GM12875 (cell line): ENCODE results near the gene MYOM3.

Experiments used
- H3K4me3 ChIP-seq: one replicate; pipeline ENCODE4 v1.5.1; 2011; ENCODE audit warnings: low read depth, low read length, control low read depth
- TF ChIP-seq, protein P1 (sequence below): IDR thresholded peaks from 2 replicates; pipeline ENCODE4 v1.5.1; 2011; ENCODE audit warnings: low read depth, mild to moderate bottlenecking, control low read depth, inconsistent platforms, low read length, moderate library complexity, borderline replicate concordance; ENCODE audit not compliant: insufficient read depth

MYOM3 gene

DNA sequence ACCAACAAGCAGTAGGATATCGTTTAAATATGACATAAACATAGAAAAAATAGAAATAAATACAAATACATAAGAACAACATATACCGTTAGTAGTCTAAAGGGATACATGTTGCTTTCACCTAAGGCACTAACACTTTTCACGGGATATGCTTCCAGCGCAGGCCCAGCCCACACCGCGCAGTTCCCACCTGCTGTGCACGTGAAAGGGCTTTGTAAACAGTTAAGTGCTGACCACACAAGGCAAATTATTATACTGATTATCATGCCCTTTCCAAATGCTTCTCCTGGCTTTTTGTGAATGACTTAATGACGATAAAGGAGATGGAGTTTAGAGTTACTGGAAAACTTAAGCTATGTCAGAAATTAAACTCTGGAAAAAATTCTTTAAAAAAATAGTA lies 42.3 kb upstream of the MYOM3 start:
- TF ChIP-seq, protein P1, sequence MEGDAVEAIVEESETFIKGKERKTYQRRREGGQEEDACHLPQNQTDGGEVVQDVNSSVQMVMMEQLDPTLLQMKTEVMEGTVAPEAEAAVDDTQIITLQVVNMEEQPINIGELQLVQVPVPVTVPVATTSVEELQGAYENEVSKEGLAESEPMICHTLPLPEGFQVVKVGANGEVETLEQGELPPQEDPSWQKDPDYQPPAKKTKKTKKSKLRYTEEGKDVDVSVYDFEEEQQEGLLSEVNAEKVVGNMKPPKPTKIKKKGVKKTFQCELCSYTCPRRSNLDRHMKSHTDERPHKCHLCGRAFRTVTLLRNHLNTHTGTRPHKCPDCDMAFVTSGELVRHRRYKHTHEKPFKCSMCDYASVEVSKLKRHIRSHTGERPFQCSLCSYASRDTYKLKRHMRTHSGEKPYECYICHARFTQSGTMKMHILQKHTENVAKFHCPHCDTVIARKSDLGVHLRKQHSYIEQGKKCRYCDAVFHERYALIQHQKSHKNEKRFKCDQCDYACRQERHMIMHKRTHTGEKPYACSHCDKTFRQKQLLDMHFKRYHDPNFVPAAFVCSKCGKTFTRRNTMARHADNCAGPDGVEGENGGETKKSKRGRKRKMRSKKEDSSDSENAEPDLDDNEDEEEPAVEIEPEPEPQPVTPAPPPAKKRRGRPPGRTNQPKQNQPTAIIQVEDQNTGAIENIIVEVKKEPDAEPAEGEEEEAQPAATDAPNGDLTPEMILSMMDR, result no peak
- no peak overlapping the region for H3K4me3 ChIP-seq

DNA sequence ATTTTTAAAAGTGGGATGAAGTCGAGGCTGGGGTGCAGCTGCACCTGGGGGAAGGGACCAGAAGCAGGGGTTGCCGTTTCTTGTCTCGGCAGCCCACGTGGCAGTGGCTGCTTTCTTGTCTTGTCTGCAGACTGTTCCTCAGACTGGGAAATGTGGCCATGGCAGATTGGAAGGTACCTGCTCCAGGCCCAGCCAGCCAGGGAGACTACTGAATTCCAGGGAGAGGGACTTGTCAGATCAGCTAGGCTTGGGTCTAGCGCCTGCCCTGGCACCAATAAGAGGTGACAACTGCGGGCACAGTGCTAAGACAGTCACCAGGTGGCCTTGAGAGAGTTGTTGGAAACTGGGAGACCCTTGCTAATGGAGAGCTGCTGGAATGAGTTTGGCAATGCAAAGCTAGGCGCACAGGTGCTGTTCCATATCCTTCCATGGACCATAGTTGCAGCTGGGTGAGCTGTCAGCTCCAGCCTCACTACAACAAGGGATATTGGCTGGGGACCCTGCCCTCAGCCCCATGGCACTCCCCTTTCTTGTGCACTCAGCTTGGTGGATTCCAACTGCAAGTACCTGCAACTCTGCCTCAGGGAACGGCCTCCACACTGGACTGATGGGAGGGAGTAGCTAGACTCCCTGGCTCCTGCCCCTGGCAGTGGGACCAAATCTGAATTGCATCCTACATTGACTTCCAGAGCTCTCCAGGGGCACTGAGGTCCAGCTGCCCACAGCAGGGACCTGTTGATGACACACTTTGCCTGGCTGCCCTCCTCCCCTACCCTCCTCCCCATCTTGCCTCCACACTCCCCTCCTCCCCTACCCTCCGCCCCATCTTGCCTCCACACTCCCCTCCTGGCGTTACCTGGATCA lies 40.9 kb upstream of the MYOM3 start:
- TF ChIP-seq, protein P1, result no peak
- H3K4me3 ChIP-seq, result no peak overlapping the region

DNA sequence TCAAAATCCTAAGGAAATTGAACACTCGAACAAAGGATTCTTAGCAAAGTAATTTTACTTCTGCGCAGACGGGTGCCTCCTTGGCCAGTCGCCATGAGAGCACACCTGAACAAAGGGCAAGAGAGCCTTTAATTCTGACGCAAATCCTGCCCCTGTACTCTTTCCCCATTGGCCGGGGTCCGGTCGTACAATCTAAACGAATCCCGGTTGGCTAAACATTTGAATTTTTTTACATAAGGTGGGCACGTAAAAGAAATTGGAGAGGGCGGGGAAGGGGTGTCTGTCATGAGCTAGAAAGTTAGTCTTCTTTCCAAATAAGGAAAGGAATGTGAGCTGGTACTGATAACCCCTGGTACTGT lies 39.2 kb upstream of the MYOM3 start:
- no peak overlapping the region for H3K4me3 ChIP-seq

DNA sequence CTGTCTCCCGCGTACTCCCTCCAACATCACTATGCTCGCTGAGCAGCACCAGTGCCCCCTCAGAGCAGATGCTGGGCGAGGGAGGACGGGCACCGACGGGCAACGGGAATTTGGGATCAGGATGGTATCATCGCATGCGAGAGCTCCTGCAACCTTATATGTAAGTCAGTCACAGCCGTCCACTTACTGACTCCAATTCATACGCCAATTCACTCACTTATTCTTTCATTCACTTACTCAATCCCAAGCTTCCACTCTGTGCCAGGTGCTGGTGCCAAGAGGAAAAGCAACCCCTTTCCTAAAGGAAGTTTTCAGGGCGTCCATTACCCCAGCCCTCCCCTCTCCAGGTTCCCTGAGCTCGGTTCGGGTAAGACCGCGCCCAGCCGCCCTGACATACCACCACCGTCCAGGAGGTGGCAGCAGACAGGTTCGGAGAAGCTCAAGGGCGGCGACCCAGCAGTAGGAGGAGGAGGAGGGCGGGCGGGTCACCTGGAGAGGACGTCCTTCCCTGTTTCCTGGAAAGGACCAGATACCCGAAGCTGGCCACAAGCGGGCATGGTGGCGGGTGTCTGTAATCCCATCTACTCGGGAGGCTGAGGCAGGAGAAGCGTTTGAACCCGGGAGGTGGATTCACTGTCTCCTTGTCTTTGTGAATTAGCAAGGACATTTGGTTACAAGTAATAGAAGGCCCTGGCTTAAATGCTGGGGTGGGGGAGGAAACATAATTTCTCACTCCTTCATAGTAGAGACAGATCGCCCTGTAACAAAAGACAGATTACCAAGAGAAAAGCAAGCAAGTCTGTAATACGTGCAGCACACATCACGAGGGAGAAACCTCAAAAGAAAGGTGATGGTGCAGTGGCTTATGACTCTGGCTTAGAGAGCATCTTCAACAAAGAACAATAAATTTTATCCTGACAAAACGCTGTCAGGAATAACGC lies 38.6 kb upstream of the MYOM3 start:
- no peak overlapping the region for H3K4me3 ChIP-seq
- TF ChIP-seq, protein P1, result peak; percentile 86

More for the DNA sequence above, 39.2 kb upstream of the MYOM3 start:
- TF ChIP-seq, protein P1, result no peak

DNA sequence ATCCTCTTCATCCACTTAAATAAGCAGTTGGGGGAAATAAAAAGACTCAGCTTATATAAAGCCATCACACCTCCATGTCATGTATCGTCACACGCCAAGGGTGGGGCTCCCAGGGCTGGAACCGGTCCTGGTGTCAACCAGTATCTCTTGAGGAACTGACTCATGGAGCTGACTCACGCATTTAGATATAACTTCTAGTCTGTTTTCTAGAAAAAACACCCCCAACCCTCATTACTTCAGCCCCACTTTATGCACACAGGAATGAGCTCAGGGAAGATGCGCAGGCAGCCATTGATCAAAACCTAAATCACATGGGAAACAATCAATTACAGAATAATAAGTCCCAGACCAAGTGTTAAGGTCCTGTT lies 37.9 kb upstream of the MYOM3 start:
- no peak overlapping the region for H3K4me3 ChIP-seq
- TF ChIP-seq, protein P1, result no peak

DNA sequence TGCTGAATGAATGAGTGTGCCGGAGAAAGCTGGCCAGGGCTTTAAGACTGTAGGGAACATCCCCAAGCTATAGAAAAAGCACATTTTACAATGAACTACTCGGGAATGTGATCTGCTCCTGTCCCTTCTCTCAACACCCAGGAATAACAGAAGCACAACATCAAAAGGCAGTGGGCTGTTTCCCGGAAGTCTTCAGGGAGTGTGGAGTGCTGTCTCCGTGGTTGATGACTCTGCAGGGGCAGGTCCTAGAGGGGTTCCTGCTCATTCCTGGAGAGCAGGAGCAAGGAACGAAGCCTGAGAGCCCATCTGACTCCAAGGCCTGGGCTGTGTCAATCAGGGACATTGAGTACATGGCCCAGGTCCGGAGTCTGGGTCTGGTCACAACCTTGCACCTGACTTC lies 35.9 kb upstream of the MYOM3 start:
- TF ChIP-seq, protein P1, result no peak
- H3K4me3 ChIP-seq, result no peak overlapping the region
